ENCODE data around the gene TMEM42. TPM values are rescaled to one million over a fixed set of nuclear protein-coding genes. Genes with fewer than 3 reads are reported as not detected.

TMEM42 gene
- total RNA-seq, 1 donor from 2014 or later: 10.1 TPM

- Histone ChIP-seq H3K9me3 (ENCODE audit: low read depth) (no peaks in the 10 kb centered on the region), H3K27me3 (no peaks in the 10 kb centered on the region), H3K4me1 (peaks cover 24% of the 10 kb centered on the region), H3K9ac (no peak overlapping the region), H3K4me3 (no peak overlapping the region), H3K4me2 (no peak overlapping the region), H2AFZ (replicated peaks) (peak overlapping the region; percentile 42), H3K36me3 (no peaks in the 10 kb centered on the region), H4K20me1 (ENCODE audit: low read depth) (no peaks in the 10 kb centered on the region), H3F3A (ENCODE audit: low read depth) (peaks cover 6% of the 10 kb centered on the region), H3K27ac (no peak overlapping the region), H3K79me2 (ENCODE audit: low read depth) (no peaks in the 10 kb centered on the region)
- TF ChIP-seq CTCF (IDR thresholded peaks at IDR 0.05) (no peak), EZH2 (IDR thresholded peaks at IDR 0.05) (no peak), EZH2phosphoT487 (IDR thresholded peaks at IDR 0.05) (no peak)
- H3K27ac Mint-ChIP-seq: no peak overlapping the region
- no peak for DNase-seq (ENCODE audit: low spot score)
- H3K4me1 Mint-ChIP-seq: peaks cover 32% of the 10 kb centered on the region
- H3K4me3 Mint-ChIP-seq: no peak overlapping the region
- no peaks in the 10 kb centered on the region for H3K9me3 Mint-ChIP-seq
- peaks cover 4% of the 10 kb centered on the region for H3K27me3 Mint-ChIP-seq (ENCODE audit: insufficient read depth, low read depth)
- no peaks in the 10 kb centered on the region for H3K36me3 Mint-ChIP-seq
Observed at GRCh38 chr3:44902628-44903027, 40.9 kb downstream of the TMEM42 start.

- H2AFZ ChIP-seq (replicated peaks): no peak overlapping the region
- no peak overlapping the region for H3K9ac ChIP-seq
- Mint-ChIP-seq H3K9me3 (no peaks in the 10 kb centered on the region), H3K4me1 (peaks cover 32% of the 10 kb centered on the region), H3K27me3 (ENCODE audit: insufficient read depth, low read depth) (peaks cover 4% of the 10 kb centered on the region), H3K27ac (no peak overlapping the region), H3K36me3 (no peaks in the 10 kb centered on the region), H3K4me3 (no peak overlapping the region)
- H3K4me3 ChIP-seq: no peak overlapping the region
- H3K79me2 ChIP-seq (ENCODE audit: low read depth): no peaks in the 10 kb centered on the region
- no peak for DNase-seq (ENCODE audit: low spot score)
- peaks cover 6% of the 10 kb centered on the region for H3F3A ChIP-seq (ENCODE audit: low read depth)
- H3K9me3 ChIP-seq (ENCODE audit: low read depth): no peaks in the 10 kb centered on the region
- no peaks in the 10 kb centered on the region for H3K36me3 ChIP-seq
- H3K27ac ChIP-seq: no peak overlapping the region
- no peaks in the 10 kb centered on the region for H3K27me3 ChIP-seq
- H3K4me2 ChIP-seq: no peak overlapping the region
- no peaks in the 10 kb centered on the region for H4K20me1 ChIP-seq (ENCODE audit: low read depth)
- no peak for TF ChIP-seq EZH2phosphoT487 (IDR thresholded peaks at IDR 0.05)
- no peak for TF ChIP-seq EZH2 (IDR thresholded peaks at IDR 0.05)
- TF ChIP-seq CTCF (IDR thresholded peaks at IDR 0.05): no peak
- H3K4me1 ChIP-seq: peaks cover 24% of the 10 kb centered on the region
Observed at GRCh38 chr3:44903314-44903713, 41.6 kb downstream of the TMEM42 start.

GRCh38 chr3:44903751-44904150, 42.0 kb downstream of the TMEM42 start:
- no peak for DNase-seq (ENCODE audit: low spot score)
- H2AFZ ChIP-seq (replicated peaks): no peak overlapping the region
- Mint-ChIP-seq H3K9me3 (no peaks in the 10 kb centered on the region), H3K4me3 (no peak overlapping the region), H3K27me3 (ENCODE audit: insufficient read depth, low read depth) (peaks cover 4% of the 10 kb centered on the region), H3K4me1 (peaks cover 31% of the 10 kb centered on the region), H3K27ac (no peak overlapping the region), H3K36me3 (no peaks in the 10 kb centered on the region)
- no peak overlapping the region for H3K27ac ChIP-seq
- no peak overlapping the region for H3K4me2 ChIP-seq
- no peaks in the 10 kb centered on the region for H4K20me1 ChIP-seq (ENCODE audit: low read depth)
- no peak overlapping the region for H3K9ac ChIP-seq
- H3K36me3 ChIP-seq: no peaks in the 10 kb centered on the region
- no peak overlapping the region for H3K4me3 ChIP-seq
- H3K9me3 ChIP-seq (ENCODE audit: low read depth): no peaks in the 10 kb centered on the region
- peaks cover 6% of the 10 kb centered on the region for H3F3A ChIP-seq (ENCODE audit: low read depth)
- no peaks in the 10 kb centered on the region for H3K27me3 ChIP-seq
- TF ChIP-seq CTCF (IDR thresholded peaks at IDR 0.05): no peak
- no peak for TF ChIP-seq EZH2phosphoT487 (IDR thresholded peaks at IDR 0.05)
- no peak for TF ChIP-seq EZH2 (IDR thresholded peaks at IDR 0.05)
- no peaks in the 10 kb centered on the region for H3K79me2 ChIP-seq (ENCODE audit: low read depth)
- peaks cover 19% of the 10 kb centered on the region for H3K4me1 ChIP-seq
